HEK293T (cell line): ENCODE measurements around the gene SSH2.

Experiments used
- BHLHE40 ChIP-seq: fragments of 450-650 bp; IDR thresholded peaks from 2 replicates; pipeline ENCODE4 v1.6.1; 2016; ENCODE audit warnings: mild to moderate bottlenecking, moderate library complexity, borderline replicate concordance
- FOXA1 ChIP-seq: fragments of 450-650 bp; IDR thresholded peaks from 2 replicates; pipeline ENCODE4 v1.6.1; 2016; ENCODE audit warnings: mild to moderate bottlenecking
- FOXM1 ChIP-seq: fragments of 450-650 bp; IDR thresholded peaks from 2 replicates; pipeline ENCODE4 v1.6.1; 2017; ENCODE audit warnings: mild to moderate bottlenecking, borderline replicate concordance
- HDGF ChIP-seq: fragments of 450-650 bp; IDR thresholded peaks from 2 replicates; pipeline ENCODE4 v1.6.1; 2017; ENCODE audit warnings: antibody characterized with exemption, borderline replicate concordance
- L3MBTL2 ChIP-seq: fragments of 450-650 bp; conservative IDR thresholded peaks from 2 replicates; pipeline ENCODE4 v1.6.1; 2016; ENCODE audit warnings: mild to moderate bottlenecking
- PKNOX1 ChIP-seq: fragments of 450-650 bp; IDR thresholded peaks from 2 replicates; pipeline ENCODE4 v1.6.1; 2016
- SUZ12 ChIP-seq: fragments of 450-650 bp; IDR thresholded peaks from 2 replicates; pipeline ENCODE4 v1.6.1; 2016; ENCODE audit warnings: mild to moderate bottlenecking
- TARDBP ChIP-seq: fragments of 450-650 bp; IDR thresholded peaks from 2 replicates; pipeline ENCODE4 v1.6.1; 2016
- ZNF384 ChIP-seq: fragments of 450-650 bp; IDR thresholded peaks from 2 replicates; pipeline ENCODE4 v1.6.1; 2016

- TF ChIP-seq SUZ12 (no peak), ZNF384 (no peak), L3MBTL2 (no peak), PKNOX1 (no peak), BHLHE40 (no peak), FOXA1 (no peak), FOXM1 (no peak), TARDBP (no peak), HDGF (no peak)
These were observed 37.8 kb downstream of the SSH2 start for GRCh38 chr17:29892201-29892600.
